HCT116 (cell line): ENCODE measurements around the gene CNTN5. TPM values are rescaled to one million over a fixed set of nuclear protein-coding genes. Genes with fewer than 3 reads are reported as not detected.

ENCODE experiments used
- ATAC-seq: fragments of 200-7000 bp; cut with Tn5 transposase; 2 replicates; pipeline ENCODE4 v1.9.1; 2020; ENCODE audit warnings: mild to moderate bottlenecking, moderate library complexity
- BruUV-seq: library from RNA; stranded (reverse); fragments of 400-500 nt; replicated peaks from 2 replicates; lab custom pipeline; 2021; lab: Mats Ljungman, UMichigan
- CTCF ChIA-PET: fragments of 300-600 bp; sonication (Branson Sonifier 250); formaldehyde crosslinking; loops from one replicate; lab custom pipeline; 2021; ENCODE audit warnings: antibody characterized with exemption; lab: Charles Lee
- POLR2A ChIA-PET: fragments of 300-600, 350-600 bp; sonication (Branson Sonifier 250); formaldehyde crosslinking; loops from one replicate; lab custom pipeline; 2021; ENCODE audit warnings: antibody characterized with exemption; lab: Charles Lee
- RAD21 ChIA-PET, 2 experiments: fragments of 300-600 bp; sonication (Branson Sonifier 250); formaldehyde crosslinking; loops; one replicate each; lab custom pipeline; 2023; ENCODE audit warnings: low total read pairs in 2 of 2; ENCODE audit not compliant: uncharacterized antibody in 2 of 2, unreplicated experiment in 2 of 2, low non-redundant PET in 1 of 2; lab: Charles Lee
- DNase-seq: peaks from one replicate; pipeline ENCODE4 v3.0.0-alpha.2; 2010; ENCODE audit warnings: low read depth, low spot score
- H2AFZ ChIP-seq: fragments of 200-600 bp; shearing (Covaris generic), sonication (generic); 2 replicates; pipeline ENCODE4 v1.6.1; 2017; ENCODE audit warnings: low read depth, mixed run types, mixed read lengths, antibody characterized with exemption, low read length; ENCODE audit not compliant: poor library complexity, severe bottlenecking
- H3K27ac ChIP-seq: 2 replicates; pipeline ENCODE4 v1.5.1; 2012; ENCODE audit warnings: low read depth, low read length
- H3K27me3 ChIP-seq: fragments of 200-600 bp; sonication (generic); 2 replicates; pipeline ENCODE4 v1.6.1; 2016; ENCODE audit warnings: mixed run types, low read length, mixed read lengths; ENCODE audit not compliant: insufficient read depth
- H3K36me3 ChIP-seq, 2 experiments: fragments of 200-500 bp in 1 of 2; fragments of 200-600 bp in 1 of 2; sonication (Bioruptor generic) in 1 of 2; sonication (generic) in 1 of 2; 2 replicates each; pipeline versions ENCODE4 v1.5.1 to v1.6.1; 2014 to 2016; ENCODE audit warnings: low read length in 2 of 2, inconsistent platforms in 1 of 2, mixed read lengths in 1 of 2, mixed run types in 1 of 2; ENCODE audit not compliant: insufficient read depth in 2 of 2, control insufficient read depth in 1 of 2
- H3K4me1 ChIP-seq, 2 experiments: fragments of 200-600 bp in 1 of 2; sonication (generic) in 1 of 2; 2 replicates each; pipeline versions ENCODE4 v1.5.1 to v1.6.1; 2012 to 2017; ENCODE audit warnings: low read length in 2 of 2, inconsistent platforms in 1 of 2, mild to moderate bottlenecking in 1 of 2, mixed read lengths in 1 of 2, mixed run types in 1 of 2, moderate library complexity in 1 of 2; ENCODE audit not compliant: insufficient read depth in 2 of 2, control insufficient read depth in 1 of 2
- H3K4me2 ChIP-seq: fragments of 200-600 bp; sonication (generic); 2 replicates; pipeline ENCODE4 v1.6.1; 2017; ENCODE audit warnings: mixed run types, low read length, mixed read lengths
- H3K4me3 ChIP-seq, 2 experiments: fragments of 200-600 bp in 1 of 2; sonication (generic) in 1 of 2; replicated peaks in 1 of 2; 2 replicates each; pipeline ENCODE4 v1.5.1; 2011 to 2016; ENCODE audit warnings: low read length in 2 of 2, control low read depth in 1 of 2, low read depth in 1 of 2, mild to moderate bottlenecking in 1 of 2, mixed read lengths in 1 of 2, mixed run types in 1 of 2
- H3K79me2 ChIP-seq: fragments of 200-600 bp; sonication (generic); 2 replicates; pipeline ENCODE4 v1.6.1; 2017; ENCODE audit warnings: mild to moderate bottlenecking, mixed run types, low read length, moderate library complexity, mixed read lengths; ENCODE audit not compliant: insufficient read depth
- H3K9ac ChIP-seq: fragments of 200-600 bp; sonication (generic); 2 replicates; pipeline ENCODE4 v1.6.1; 2016; ENCODE audit warnings: low read length, mixed read lengths
- H3K9me2 ChIP-seq: fragments of 200-600 bp; sonication (generic), shearing (Covaris generic); 2 replicates; pipeline ENCODE4 v1.6.1; 2017; ENCODE audit warnings: mixed run types, mild to moderate bottlenecking, moderate library complexity; ENCODE audit not compliant: insufficient read depth
- H3K9me3 ChIP-seq, 2 experiments: fragments of 200-500 bp in 1 of 2; fragments of 200-600 bp in 1 of 2; sonication (Bioruptor generic) in 1 of 2; sonication (generic) in 1 of 2; 2 replicates each; pipeline ENCODE4 v1.6.1; 2014 to 2017; ENCODE audit warnings: low read length in 2 of 2, mixed read lengths in 2 of 2, inconsistent platforms in 1 of 2, low read depth in 1 of 2, mild to moderate bottlenecking in 1 of 2, mixed run types in 1 of 2, moderate library complexity in 1 of 2; ENCODE audit not compliant: control insufficient read depth in 1 of 2, insufficient read depth in 1 of 2
- H4K20me1 ChIP-seq: fragments of 200-600 bp; sonication (generic), shearing (Covaris generic); 2 replicates; pipeline ENCODE4 v1.6.1; 2017; ENCODE audit warnings: mixed run types, mild to moderate bottlenecking, moderate library complexity; ENCODE audit not compliant: insufficient read depth
- CEBPB ChIP-seq: IDR thresholded peaks from 2 replicates; pipeline ENCODE4 v1.6.1; 2012; ENCODE audit warnings: low read depth
- EGR1 ChIP-seq: IDR thresholded peaks from 2 replicates; pipeline ENCODE4 v1.6.1; 2012; ENCODE audit warnings: low read depth
- EZH2 ChIP-seq: fragments of 200-600 bp; sonication (generic); IDR thresholded peaks from 2 replicates; pipeline ENCODE4 v1.6.1; 2017; ENCODE audit warnings: antibody characterized with exemption, mixed run types
- JUND ChIP-seq: IDR thresholded peaks from 2 replicates; pipeline ENCODE4 v1.6.1; 2012
- POLR2AphosphoS5 ChIP-seq: IDR thresholded peaks from 2 replicates; pipeline ENCODE4 v1.6.1; 2011; ENCODE audit warnings: mild to moderate bottlenecking, low read depth, low read length, moderate library complexity
- RAD21 ChIP-seq: IDR thresholded peaks from 2 replicates; pipeline ENCODE4 v1.6.1; 2012; ENCODE audit warnings: low read depth, mild to moderate bottlenecking
- SIN3A ChIP-seq: IDR thresholded peaks from 2 replicates; pipeline ENCODE4 v1.6.1; 2012; ENCODE audit warnings: low read depth
- SP1 ChIP-seq: IDR thresholded peaks from 2 replicates; pipeline ENCODE4 v1.6.1; 2012; ENCODE audit warnings: low read depth
- TCF7L2 ChIP-seq: IDR thresholded peaks from 2 replicates; pipeline ENCODE4 v1.7.0; 2011; ENCODE audit warnings: borderline replicate concordance, inconsistent platforms; ENCODE audit not compliant: insufficient read depth, insufficient read length; ENCODE audit errors: extremely low read depth
- YY1 ChIP-seq: IDR thresholded peaks from 2 replicates; pipeline ENCODE4 v1.6.1; 2011; ENCODE audit warnings: low read length, low read depth, moderate library complexity, mild to moderate bottlenecking; ENCODE audit not compliant: insufficient replicate concordance; ENCODE audit errors: extremely low read depth
- ZFX ChIP-seq: fragments of 450-650 bp; IDR thresholded peaks from 2 replicates; pipeline ENCODE4 v1.6.1; 2017
- intact Hi-C: fragments of 100-400 bp; cut with micrococcal nuclease; formaldehyde crosslinking; loops from 2 replicates; pipeline ENCODE4 v1.10.0; 2022
- total RNA-seq: library from RNA; stranded (reverse); gene quantifications from one replicate; pipeline ENCODE4 v1.2.1, GENCODE V29; 2021; ENCODE audit not compliant: unreplicated experiment
- TF ChIP-seq, protein P1 (sequence below): IDR thresholded peaks from 2 replicates; pipeline ENCODE4 v1.6.1; 2012
- TF ChIP-seq, protein P2 (sequence below): IDR thresholded peaks from 2 replicates; pipeline ENCODE4 v1.6.1; 2012; ENCODE audit warnings: low read depth
- TF ChIP-seq, protein P3 (sequence below): IDR thresholded peaks from 2 replicates; pipeline ENCODE4 v1.6.1; 2012

CNTN5 gene
- total RNA-seq, 1 experiment from 2014 or later: not detected

DNA sequence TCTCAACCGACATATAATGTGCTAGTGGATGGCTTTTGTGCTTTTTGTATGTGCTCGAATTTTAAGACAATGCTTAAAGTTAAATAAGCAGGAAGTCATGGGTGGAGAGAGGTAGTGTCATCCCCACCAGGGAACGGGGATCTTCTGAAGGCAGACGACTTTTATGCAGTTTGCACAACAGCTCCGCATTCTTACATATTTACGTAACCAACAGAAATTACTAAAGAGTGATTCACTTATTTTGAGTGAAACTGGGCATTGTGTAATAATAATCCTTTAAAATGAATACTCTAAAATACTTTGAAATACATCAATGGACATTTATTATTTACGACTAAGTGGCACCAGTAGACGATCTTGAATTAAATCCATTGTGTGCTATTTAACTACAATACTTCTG is 305.1 kb downstream of the CNTN5 start:
- RAD21 ChIA-PET: no interaction called here
- ATAC-seq: no peak
- H3K27ac ChIP-seq: no peak overlapping the region

DNA sequence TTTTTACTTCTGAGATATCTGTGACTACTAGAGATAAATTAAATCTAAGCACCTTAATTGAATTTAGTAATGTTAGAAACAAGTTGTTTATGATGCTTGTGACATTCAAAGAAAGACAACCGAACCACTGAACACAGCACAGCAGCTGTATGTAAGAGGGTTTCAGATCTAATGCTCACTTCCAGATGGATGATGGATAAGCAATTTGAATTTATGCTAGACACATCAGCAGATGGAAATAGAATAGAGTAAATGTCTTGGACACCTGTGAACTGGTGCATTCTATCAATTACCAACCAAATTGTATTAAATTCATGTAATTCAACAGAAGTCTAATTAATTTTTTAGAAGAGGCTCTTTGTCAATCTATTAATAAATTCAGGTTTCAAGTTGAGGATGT is 306.3 kb downstream of the CNTN5 start:
- intact Hi-C loops: no loop called here
- ATAC-seq (no peak), DNase-seq (no peak)
- Histone ChIP-seq H3K36me3 (no peaks in the 10 kb centered on the region), H2AFZ (no peak overlapping the region), H3K4me1 (no peaks in the 10 kb centered on the region), H3K4me2 (no peak overlapping the region), H3K27me3 (no peaks in the 10 kb centered on the region), H3K9me3 (peaks cover 0 to 3% of the 10 kb centered on the region in 2 experiments; a peak in 1 of 4 replicates), H3K9ac (no peak overlapping the region), H3K4me3 (no peak overlapping the region), H3K27ac (no peak overlapping the region), H3K9me2 (no peaks in the 10 kb centered on the region), H4K20me1 (no peaks in the 10 kb centered on the region), H3K79me2 (no peaks in the 10 kb centered on the region)
- TF ChIP-seq, protein P1, sequence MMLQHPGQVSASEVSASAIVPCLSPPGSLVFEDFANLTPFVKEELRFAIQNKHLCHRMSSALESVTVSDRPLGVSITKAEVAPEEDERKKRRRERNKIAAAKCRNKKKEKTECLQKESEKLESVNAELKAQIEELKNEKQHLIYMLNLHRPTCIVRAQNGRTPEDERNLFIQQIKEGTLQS: no peak
- TF ChIP-seq, protein P2, sequence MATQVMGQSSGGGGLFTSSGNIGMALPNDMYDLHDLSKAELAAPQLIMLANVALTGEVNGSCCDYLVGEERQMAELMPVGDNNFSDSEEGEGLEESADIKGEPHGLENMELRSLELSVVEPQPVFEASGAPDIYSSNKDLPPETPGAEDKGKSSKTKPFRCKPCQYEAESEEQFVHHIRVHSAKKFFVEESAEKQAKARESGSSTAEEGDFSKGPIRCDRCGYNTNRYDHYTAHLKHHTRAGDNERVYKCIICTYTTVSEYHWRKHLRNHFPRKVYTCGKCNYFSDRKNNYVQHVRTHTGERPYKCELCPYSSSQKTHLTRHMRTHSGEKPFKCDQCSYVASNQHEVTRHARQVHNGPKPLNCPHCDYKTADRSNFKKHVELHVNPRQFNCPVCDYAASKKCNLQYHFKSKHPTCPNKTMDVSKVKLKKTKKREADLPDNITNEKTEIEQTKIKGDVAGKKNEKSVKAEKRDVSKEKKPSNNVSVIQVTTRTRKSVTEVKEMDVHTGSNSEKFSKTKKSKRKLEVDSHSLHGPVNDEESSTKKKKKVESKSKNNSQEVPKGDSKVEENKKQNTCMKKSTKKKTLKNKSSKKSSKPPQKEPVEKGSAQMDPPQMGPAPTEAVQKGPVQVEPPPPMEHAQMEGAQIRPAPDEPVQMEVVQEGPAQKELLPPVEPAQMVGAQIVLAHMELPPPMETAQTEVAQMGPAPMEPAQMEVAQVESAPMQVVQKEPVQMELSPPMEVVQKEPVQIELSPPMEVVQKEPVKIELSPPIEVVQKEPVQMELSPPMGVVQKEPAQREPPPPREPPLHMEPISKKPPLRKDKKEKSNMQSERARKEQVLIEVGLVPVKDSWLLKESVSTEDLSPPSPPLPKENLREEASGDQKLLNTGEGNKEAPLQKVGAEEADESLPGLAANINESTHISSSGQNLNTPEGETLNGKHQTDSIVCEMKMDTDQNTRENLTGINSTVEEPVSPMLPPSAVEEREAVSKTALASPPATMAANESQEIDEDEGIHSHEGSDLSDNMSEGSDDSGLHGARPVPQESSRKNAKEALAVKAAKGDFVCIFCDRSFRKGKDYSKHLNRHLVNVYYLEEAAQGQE: no peak
- TF ChIP-seq SP1 (no peak), EZH2 (no peak)
- ChIA-PET CTCF (no interaction called here), RAD21 (no interaction called here), POLR2A (no interaction called here)
- BruUV-seq: no TSS peak

More for the DNA sequence above, 305.1 kb downstream of the CNTN5 start:
- ChIA-PET POLR2A (no interaction called here), CTCF (no interaction called here)
- Histone ChIP-seq H2AFZ (no peak overlapping the region), H3K4me2 (no peak overlapping the region), H3K27me3 (no peaks in the 10 kb centered on the region), H3K4me3 (no peak overlapping the region), H3K9ac (no peak overlapping the region), H3K9me2 (no peaks in the 10 kb centered on the region), H4K20me1 (no peaks in the 10 kb centered on the region), H3K9me3 (peaks cover 0 to 3% of the 10 kb centered on the region in 2 experiments; a peak in 2 of 4 replicates), H3K79me2 (no peaks in the 10 kb centered on the region), H3K36me3 (no peaks in the 10 kb centered on the region), H3K4me1 (no peaks in the 10 kb centered on the region)
- BruUV-seq: no TSS peak
- DNase-seq: no peak
- intact Hi-C loops: no loop called here
- TF ChIP-seq JUND: no peak
- no peak for TF ChIP-seq TCF7L2
- TF ChIP-seq, protein P3, sequence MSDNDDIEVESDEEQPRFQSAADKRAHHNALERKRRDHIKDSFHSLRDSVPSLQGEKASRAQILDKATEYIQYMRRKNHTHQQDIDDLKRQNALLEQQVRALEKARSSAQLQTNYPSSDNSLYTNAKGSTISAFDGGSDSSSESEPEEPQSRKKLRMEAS: no peak
- no peak for TF ChIP-seq SIN3A
- no peak for TF ChIP-seq YY1
- no peak for TF ChIP-seq EGR1
- TF ChIP-seq CEBPB: no peak
- TF ChIP-seq ZFX: no peak
- no peak for TF ChIP-seq RAD21
- TF ChIP-seq POLR2AphosphoS5: no peak
